ENCODE measurements around the gene FANCG. TPM values are rescaled to one million over a fixed set of nuclear protein-coding genes. Genes with fewer than 3 reads are reported as not detected.

The FANCG gene
- total and polyA plus RNA-seq, 10 donors: 15.8 to 37.5 (median 24.2) TPM

GRCh38 chr9:35108946-35109575 is 29.3 kb upstream of the FANCG start:
- no peak for DNase-seq
- Histone ChIP-seq H3K27me3 (replicated peaks in 1 of 7) (no peaks in the 10 kb centered on the region), H3K4me1 (peaks cover 25 to 62% (median 49%) of the 10 kb centered on the region in 6 donors), H3K9me3 (no peaks in the 10 kb centered on the region), H3K27ac (peak overlapping the region in 2 of 8 donors; percentile 14 to 96), H3K36me3 (peaks cover 0 to 59% (median 45%) of the 10 kb centered on the region in 6 donors), H3K4me3 (no peak overlapping the region)
- 31 to 62% (median 50%) methylated on average over 7 to 8 of the region's 8 CpGs for WGBS, 5 donors
- TF ChIP-seq POLR2AphosphoS5 (IDR thresholded peaks at IDR 0.05) (no peak), POLR2A (IDR thresholded peaks at IDR 0.05) (no peak), CTCF (IDR thresholded peaks at IDR 0.05 in 8 of 11, conservative IDR thresholded peaks at IDR 0.05 in 3 of 11) (no peak)
- intact Hi-C loops (cut with DNase I; ENCODE audit: low total_unique reads): no loop called here

GRCh38 chr9:35108461-35108860 is 28.7 kb upstream of the FANCG start:
- intact Hi-C loops (cut with DNase I; ENCODE audit: low total_unique reads): no loop called here
- Histone ChIP-seq H3K36me3 (peaks cover 0 to 61% (median 45%) of the 10 kb centered on the region in 6 donors), H3K27me3 (replicated peaks in 1 of 7) (no peaks in the 10 kb centered on the region), H3K9me3 (no peaks in the 10 kb centered on the region), H3K4me1 (peaks cover 22 to 62% (median 49%) of the 10 kb centered on the region in 6 donors), H3K4me3 (no peak overlapping the region), H3K27ac (peak overlapping the region in 1 of 8 donors; percentile 96)
- WGBS, 5 donors: 89 to 96% (median 92%) methylated on average over 6 of the region's 6 CpGs
- TF ChIP-seq POLR2AphosphoS5 (IDR thresholded peaks at IDR 0.05) (no peak), POLR2A (IDR thresholded peaks at IDR 0.05) (no peak), CTCF (IDR thresholded peaks at IDR 0.05 in 8 of 11, conservative IDR thresholded peaks at IDR 0.05 in 3 of 11) (no peak)
- DNase-seq: no peak

GRCh38 chr9:35107297-35108290 is 27.9 kb upstream of the FANCG start:
- WGBS, 5 donors: 76 to 86% (median 84%) methylated on average over 13 to 18 of the region's 18 CpGs
- H3K4me3 ChIP-seq: no peak overlapping the region
- intact Hi-C loops (cut with DNase I; ENCODE audit: low total_unique reads): no loop called here
- TF ChIP-seq CTCF (IDR thresholded peaks at IDR 0.05 in 8 of 11, conservative IDR thresholded peaks at IDR 0.05 in 3 of 11) (no peak), POLR2AphosphoS5 (IDR thresholded peaks at IDR 0.05) (peak in 1 of 3 donors; percentile 13)
- no peaks in the 10 kb centered on the region for H3K27me3 ChIP-seq (replicated peaks in 1 of 7)
- DNase-seq: no peak
- peak overlapping the region in 1 of 8 donors; percentile 2 for H3K27ac ChIP-seq
- H3K36me3 ChIP-seq: peaks cover 0 to 61% (median 45%) of the 10 kb centered on the region in 6 donors
- no peaks in the 10 kb centered on the region for H3K9me3 ChIP-seq
- H3K4me1 ChIP-seq: peaks cover 21 to 60% (median 44%) of the 10 kb centered on the region in 6 donors

- Histone ChIP-seq H3K4me3 (no peak overlapping the region), H3K27me3 (replicated peaks in 1 of 7) (no peaks in the 10 kb centered on the region), H3K4me1 (peaks cover 23 to 60% (median 46%) of the 10 kb centered on the region in 6 donors), H3K27ac (no peak overlapping the region), H3K36me3 (peaks cover 0 to 65% (median 47%) of the 10 kb centered on the region in 6 donors), H3K9me3 (no peaks in the 10 kb centered on the region)
- no peak for DNase-seq
- WGBS, 5 donors: 90 to 96% (median 93%) methylated on average over 7 of the region's 7 CpGs
- TF ChIP-seq POLR2A (IDR thresholded peaks at IDR 0.05): no peak
- TF ChIP-seq CTCF (IDR thresholded peaks at IDR 0.05 in 8 of 11, conservative IDR thresholded peaks at IDR 0.05 in 3 of 11): no peak
- no peak for TF ChIP-seq POLR2AphosphoS5 (IDR thresholded peaks at IDR 0.05)
- intact Hi-C loops (cut with DNase I; ENCODE audit: low total_unique reads): no loop called here
These were observed 26.6 kb upstream of the FANCG start for GRCh38 chr9:35106343-35106730.
